ENCODE results near the gene BRD3.
"Not testable (repeated sequence)": the region's sequence is repeated elsewhere in the genome, so short reads cannot be mapped to it uniquely, and the experiment has no call there.

Gene BRD3

GRCh38 chr9:134067904-134068743 lies at the start of gene BRD3:
Gene BRD3 (minus strand): TSS chr9:134068026. CDS start chr9:134053477, 14,549 bp downstream.
- peak; percentile 89 for DNase-seq

GRCh38 chr9:134112561-134112960 lies 44.7 kb upstream of the BRD3 start:
- DNase-seq = no peak

- DNase-seq = no peak
Measured at GRCh38 chr9:134111064-134111463, 43.2 kb upstream of the BRD3 start.

GRCh38 chr9:134103391-134103998 lies 35.7 kb upstream of the BRD3 start:
- no peak for DNase-seq

- no peak for DNase-seq
Measured at GRCh38 chr9:134101623-134102149, 33.9 kb upstream of the BRD3 start.

GRCh38 chr9:134101133-134101532 lies 33.3 kb upstream of the BRD3 start:
- not testable (repeated sequence) for DNase-seq

- DNase-seq = no peak
Measured at GRCh38 chr9:134100040-134100439, 32.2 kb upstream of the BRD3 start.

GRCh38 chr9:134099123-134099761 lies 31.4 kb upstream of the BRD3 start:
- no peak for DNase-seq

GRCh38 chr9:134089972-134090371 lies 22.1 kb upstream of the BRD3 start:
- DNase-seq = no peak

- DNase-seq = no peak
Measured at GRCh38 chr9:134088063-134088725, 20.4 kb upstream of the BRD3 start.

GRCh38 chr9:134085674-134086073 lies 17.8 kb upstream of the BRD3 start:
- no peak for DNase-seq

- no peak for DNase-seq
Measured at GRCh38 chr9:134083451-134083850, 15.6 kb upstream of the BRD3 start.

- DNase-seq = no peak
Measured at GRCh38 chr9:134076644-134077043, 8.8 kb upstream of the BRD3 start.

- not testable (repeated sequence) for DNase-seq
Measured at GRCh38 chr9:134075689-134076088, 7.9 kb upstream of the BRD3 start.

- DNase-seq = no peak
Measured at GRCh38 chr9:134073500-134073899, 5.7 kb upstream of the BRD3 start.

GRCh38 chr9:134072683-134073082 lies 4.9 kb upstream of the BRD3 start:
- DNase-seq = not testable (repeated sequence)

GRCh38 chr9:134071149-134071548 lies 3.3 kb upstream of the BRD3 start:
- DNase-seq = no peak

GRCh38 chr9:134069480-134070399 lies 1.9 kb upstream of the BRD3 start:
- DNase-seq = no peak

GRCh38 chr9:134068744-134069479 lies 1.1 kb upstream of the BRD3 start:
- no peak for DNase-seq

GRCh38 chr9:134066913-134067851 lies 644 bp downstream of the BRD3 start:
- DNase-seq = no peak
